Activated gamma-delta T cell treated with Interleukin-2 at 50 U/mL for 16 hours (primary cell): ENCODE measurements around the gene TUT1.
"Not testable (repeated sequence)": the region's sequence is repeated elsewhere in the genome, so short reads cannot be mapped to it uniquely, and the experiment has no call there.

ENCODE experiments used
- DNase-seq: peaks from one replicate; pipeline ENCODE4 v3.0.0-alpha.2; 2020

Gene TUT1, protein sequence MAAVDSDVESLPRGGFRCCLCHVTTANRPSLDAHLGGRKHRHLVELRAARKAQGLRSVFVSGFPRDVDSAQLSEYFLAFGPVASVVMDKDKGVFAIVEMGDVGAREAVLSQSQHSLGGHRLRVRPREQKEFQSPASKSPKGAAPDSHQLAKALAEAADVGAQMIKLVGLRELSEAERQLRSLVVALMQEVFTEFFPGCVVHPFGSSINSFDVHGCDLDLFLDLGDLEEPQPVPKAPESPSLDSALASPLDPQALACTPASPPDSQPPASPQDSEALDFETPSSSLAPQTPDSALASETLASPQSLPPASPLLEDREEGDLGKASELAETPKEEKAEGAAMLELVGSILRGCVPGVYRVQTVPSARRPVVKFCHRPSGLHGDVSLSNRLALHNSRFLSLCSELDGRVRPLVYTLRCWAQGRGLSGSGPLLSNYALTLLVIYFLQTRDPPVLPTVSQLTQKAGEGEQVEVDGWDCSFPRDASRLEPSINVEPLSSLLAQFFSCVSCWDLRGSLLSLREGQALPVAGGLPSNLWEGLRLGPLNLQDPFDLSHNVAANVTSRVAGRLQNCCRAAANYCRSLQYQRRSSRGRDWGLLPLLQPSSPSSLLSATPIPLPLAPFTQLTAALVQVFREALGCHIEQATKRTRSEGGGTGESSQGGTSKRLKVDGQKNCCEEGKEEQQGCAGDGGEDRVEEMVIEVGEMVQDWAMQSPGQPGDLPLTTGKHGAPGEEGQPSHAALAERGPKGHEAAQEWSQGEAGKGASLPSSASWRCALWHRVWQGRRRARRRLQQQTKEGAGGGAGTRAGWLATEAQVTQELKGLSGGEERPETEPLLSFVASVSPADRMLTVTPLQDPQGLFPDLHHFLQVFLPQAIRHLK

DNA sequence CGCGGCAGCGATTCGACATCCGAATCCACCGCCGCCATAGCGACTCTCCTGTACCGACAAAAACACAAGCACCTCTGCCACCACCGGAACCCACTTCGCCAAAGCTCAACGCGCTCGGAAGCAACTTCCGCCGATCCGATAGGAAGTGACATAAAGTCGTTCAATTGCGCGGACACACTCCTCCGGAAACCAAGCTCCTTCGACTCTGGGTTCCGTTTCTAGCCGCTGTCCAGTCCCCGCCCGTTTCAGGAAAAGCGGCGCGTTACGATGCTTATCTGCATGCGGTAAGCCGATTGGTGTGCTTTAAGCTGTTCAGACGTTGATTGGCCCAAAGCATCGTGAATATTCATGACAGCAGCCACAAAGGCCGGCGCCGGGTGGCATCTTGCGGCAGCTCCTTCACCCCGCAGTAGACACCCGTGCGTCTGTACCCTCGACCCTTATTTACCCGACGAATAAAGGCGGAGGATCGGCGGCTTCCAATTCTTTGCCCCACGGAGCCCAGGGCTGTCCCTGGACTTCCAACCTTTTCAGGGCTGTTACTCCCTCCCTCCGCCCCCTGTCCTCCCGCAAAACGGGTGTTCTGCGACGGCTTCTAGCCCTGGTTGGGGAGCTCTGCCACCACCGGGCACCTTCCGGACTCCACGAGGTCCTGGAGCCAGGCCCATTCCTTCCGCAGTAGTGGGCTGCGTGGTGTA, at the start of gene TUT1:
Gene TUT1 (minus strand): TSS at position 76 of the 698 bp plus-strand sequence. CDS start 38 bp downstream, at position 38.
- DNase-seq: peak; percentile 94

DNA sequence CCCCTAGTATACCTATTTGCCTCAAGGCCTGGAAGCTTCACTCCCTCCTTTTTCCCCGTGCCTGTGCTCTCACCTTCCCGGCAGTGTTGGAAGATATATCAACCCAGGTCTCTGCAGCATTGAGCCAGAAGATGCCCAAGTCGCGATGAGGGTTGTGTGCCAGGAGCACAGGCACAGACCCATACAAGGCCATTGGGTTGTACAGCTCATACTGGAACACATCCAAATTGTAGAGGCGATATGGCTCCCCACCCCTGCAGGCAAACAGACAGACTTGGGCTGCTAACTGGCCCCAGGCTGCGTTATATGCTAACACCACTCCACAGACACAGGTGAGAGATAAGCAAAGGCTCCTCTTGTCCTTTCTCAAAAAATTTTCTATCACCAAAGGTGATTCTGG, 41.2 kb upstream of the TUT1 start:
- DNase-seq: no peak

DNA sequence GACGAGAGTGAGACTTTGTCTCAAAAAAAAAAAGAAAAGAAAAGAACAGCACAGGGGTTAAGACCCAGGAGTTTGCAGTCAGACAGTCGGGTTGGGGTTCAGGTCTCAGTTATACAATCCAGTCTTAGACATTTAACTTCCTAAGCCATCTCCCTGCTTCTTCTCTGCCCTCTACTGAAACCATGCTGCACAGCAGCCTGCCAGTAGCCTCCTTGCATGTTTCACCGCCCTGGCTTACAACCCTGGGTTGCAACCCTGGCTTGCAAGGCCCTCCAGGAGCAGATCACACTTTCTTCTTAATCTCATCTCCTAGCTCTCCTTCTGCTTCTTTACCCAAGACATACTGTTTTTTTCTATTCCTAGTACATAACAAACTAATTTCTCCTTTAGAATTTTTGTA, 36.4 kb upstream of the TUT1 start:
- DNase-seq: no peak

DNA sequence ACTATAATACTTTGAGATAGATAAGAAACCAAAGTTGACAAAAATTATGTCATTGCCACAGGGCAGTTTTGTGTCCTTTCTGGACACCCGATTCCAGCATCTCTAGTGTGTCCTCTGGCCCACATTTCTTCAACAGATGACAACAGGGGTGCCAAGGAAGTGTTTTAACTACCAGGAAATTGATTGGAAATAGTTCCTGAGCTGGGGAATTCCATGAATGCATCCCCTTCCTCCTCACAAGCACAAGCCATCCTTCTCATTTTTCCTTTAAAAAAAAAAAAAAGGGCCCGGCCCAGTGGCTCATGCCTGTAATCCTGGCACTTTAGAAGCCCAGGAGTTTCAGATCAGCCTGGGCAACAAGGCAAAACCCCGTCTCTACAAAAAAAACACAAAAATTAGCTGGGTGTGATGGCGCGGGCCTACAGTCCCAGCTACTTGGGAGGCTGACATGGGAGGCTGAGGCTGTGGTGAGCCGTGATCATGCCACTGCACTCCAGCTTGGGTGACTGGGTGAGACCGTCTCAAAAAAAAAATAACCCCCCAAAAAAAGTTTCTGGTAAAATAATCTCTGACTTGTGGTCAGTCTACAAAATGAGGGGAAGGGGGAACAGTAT, 31.3 kb upstream of the TUT1 start:
- DNase-seq: no peak

DNA sequence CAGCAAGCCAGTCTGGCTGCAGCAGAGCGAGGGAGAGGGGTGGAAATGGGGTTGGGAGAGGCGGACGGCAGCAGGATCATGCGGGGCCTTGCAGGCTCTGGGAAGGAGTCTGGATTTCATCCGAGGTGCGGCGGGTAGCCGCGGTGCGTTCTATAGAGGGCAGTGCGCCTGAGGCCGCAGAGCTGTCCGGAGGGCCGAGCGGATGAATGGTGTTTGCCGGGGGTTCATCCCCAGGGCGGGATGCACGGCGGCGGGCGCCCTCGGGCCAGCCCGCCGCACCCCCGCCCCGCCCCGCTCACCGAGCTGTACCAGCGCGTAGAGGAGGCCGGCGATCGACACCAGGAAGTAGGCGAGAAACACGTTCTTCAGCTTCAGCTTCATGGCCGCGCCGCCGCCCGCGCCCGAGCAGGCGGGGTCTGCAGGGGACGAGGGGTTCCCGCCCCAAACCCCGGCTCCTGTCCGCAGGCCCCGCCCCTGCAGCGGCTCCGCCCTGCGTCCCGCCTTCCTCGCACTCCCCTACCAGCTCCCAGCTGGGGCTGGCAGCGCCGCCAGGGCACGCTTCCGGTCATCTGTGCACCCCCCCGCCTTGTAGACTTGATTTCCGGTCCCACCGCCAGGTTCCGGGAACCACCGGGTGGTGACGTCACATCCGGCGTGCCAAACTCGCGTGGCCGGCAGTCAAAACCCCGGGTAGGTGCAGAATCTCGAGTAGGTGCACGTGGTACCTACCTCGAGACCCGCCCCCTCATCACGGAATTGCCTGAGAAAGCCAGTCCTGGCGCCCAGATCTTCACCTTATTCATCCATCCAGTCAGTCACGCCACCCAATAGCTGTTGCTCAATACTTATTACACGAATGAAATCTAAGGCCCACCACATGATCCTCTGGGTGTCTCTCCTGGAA, 30.5 kb upstream of the TUT1 start, which contains the start of gene B3GAT3:
Gene B3GAT3 (minus strand): TSS at position 420 of the 904 bp plus-strand sequence. CDS start 39 bp downstream, at position 381.
- peak; percentile 95 for DNase-seq

DNA sequence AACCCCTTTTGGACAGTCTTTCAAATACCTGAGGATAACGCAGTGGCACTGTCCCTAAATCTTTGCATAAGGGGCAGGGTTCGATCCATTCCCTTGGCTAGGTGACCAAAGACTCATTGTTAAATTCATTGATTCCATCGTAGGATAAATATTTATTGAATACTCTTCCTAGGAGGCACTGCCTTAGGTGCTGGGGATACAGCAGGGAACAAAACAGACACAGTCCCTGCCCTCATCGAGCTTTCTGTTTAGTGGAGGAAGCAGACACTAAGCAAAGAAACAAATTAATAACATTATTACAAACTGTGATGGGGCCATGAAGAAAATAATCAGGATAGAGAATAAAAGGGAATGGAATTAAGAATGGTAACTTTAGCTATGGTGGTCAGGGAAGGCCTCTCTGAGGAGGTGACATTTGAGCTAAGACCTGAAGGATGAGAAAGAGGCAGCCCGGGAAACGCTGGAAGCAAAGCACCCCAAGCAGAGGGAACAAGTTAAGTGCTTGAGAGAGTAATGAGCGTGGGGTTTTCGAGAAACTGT, 29.8 kb upstream of the TUT1 start:
- DNase-seq: no peak

DNA sequence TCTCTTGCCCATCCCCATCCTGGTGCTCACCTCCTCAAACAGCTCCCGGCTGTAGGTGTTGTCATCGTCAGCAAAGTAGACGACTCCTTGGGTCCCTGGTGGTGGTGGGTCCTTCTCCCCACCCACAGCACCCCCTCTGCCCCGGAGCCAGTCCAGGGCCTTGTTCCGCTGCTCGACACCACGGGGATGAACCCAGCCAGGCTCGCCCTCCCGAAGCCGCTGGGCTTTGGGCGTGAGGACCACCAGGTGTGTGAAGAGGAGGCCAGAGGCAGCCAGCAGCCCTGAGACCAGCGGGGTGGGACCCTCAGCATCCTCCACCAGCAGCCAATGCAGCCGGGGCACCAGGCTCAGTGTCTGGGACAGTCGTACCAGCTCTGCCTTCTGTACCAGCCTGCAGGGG, 25.6 kb upstream of the TUT1 start:
- not testable (repeated sequence) for DNase-seq

DNA sequence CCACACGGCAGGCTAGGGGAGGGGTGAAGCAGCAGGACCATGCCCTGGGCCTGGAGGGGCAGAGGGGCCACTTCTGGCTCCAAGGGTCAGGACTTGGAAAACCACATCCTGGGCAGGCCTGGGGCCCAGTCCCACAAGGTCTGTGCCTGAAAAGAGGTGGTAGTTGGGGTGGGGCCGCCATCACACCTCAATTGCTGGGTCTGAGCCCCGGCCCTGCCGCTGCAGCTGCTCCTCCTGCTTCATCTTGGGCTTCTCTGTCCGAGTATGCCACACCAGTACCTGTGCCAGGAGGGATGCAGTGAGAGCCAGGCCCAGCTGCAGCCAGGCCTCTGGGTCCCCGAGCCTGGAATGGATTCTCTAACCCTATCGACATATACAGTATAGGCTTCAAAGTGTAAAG, 24.2 kb upstream of the TUT1 start:
- DNase-seq: no peak

DNA sequence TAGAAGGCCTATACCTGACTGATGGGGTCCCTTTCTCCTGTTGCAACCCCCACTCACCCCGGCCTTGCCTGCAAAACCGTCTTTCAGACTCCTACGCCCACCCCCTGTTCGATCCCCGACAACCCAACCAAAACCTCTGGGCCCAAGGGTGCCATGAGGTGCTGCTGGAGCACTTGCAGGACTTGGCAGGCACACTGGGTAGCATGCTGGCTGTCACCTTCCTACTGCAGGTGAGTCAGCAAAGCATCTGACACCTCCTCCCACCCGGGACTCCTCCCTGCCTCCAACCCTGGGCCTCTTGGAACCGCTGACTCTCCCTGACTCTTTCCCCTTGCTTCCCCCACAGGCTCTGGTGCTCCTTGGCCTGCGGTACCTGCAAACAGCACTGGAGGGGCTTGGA, 23.0 kb upstream of the TUT1 start:
- no peak for DNase-seq

DNA sequence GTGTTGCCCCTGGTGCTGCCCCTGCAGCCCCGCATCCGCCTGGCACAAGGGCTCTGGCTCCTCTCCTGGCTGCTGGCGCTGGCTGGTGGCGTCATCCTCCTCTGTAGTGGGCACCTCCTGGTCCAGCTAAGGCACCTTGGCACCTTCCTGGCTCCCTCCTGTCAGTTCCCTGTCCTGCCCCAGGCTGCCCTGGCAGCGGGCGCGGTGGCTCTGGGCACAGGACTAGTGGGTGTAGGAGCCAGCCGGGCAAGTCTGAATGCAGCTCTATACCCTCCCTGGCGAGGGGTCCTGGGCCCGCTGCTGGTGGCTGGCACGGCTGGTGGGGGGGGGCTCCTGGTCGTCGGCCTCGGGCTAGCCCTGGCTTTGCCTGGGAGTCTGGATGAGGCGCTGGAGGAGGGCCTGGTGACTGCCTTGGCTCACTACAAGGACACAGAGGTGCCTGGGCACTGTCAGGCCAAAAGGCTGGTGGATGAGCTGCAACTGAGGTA, 22.0 kb upstream of the TUT1 start:
- DNase-seq: no peak

DNA sequence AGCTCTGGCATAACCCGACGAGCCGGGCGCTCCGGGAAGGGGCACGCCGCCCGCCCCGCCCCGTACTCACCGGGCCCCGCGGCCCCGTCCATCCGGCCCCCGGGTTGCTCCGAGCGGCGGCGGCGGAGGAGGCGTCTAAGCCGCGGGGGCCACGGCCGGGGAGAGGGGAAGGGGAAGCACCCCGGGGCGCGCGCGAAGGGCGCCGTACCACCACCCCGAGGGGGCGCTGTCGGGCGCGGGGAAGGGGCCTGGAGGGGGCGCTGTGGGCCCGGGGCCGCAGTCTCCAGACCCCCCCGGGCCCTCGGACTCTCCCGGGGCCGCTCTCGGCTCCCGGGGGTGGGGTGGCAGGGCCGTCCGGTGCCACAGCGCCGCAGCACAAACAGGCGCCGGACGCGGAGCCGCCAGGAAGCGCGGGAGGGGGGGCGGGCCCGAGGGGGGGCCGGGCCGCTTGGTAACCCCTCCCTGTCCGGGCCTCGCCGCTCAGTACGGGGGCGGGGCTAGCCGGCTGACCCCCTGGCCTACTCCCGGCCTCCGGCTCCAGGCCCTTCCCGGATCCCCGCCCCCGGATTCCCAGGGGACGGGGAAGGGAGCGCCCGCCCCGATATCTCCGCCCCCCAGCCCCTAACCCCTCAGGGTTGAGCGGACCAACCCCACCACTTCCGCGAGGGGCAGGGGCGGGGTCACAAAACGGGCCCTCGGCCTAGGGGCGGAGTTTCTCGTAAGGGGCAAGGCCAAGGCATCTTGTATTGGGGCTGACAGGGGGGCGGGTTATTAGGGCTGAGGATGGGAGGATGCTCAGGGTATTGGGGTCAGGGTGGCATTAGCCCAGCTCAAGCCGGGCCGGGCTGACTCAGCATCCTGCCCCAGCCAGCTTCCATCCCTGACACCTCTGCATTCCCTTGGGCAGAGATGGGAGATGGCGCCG, 21.3 kb upstream of the TUT1 start, which contains the start of the genes EML3 and ROM1:
Gene EML3 (minus strand): TSS at position 410 of the 925 bp plus-strand sequence. CDS start 318 bp downstream, at position 92.
Gene ROM1 (plus strand): TSS at position 892 of the 925 bp plus-strand sequence. CDS start 25 bp downstream, at position 917.
- peak; percentile 91 for DNase-seq

DNA sequence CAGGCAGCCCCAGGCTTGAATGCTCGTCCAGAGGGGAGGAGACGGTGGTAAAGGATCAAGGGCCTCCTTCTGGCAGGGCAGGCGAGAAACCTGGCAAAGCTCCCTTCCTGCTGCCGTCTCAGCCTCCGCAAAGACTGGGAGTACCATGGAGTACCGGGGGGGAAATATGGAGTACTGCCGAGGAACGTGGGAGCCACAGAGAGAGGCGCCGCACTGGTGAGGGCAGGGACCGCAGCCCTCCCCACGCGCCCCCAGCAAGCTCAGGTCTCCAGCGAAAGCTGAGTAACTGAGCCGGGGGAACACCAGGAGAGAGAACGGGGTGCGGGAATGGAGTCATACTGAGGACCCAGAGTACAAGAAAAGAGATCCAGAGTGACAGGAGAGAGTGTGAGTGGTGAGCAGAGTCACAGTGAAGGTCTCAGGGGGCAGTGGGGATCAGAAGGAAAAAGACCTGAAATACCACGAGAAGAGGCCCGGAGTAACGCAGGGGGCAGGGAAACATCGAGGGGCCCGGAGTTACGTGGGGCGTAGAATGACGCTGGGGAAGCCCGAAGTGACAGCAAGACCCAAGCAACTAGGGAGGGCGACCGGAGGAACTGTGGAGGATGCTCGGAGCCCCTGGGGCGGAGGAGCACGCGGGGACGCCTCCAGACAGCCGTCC, 20.5 kb upstream of the TUT1 start:
- DNase-seq: no peak

DNA sequence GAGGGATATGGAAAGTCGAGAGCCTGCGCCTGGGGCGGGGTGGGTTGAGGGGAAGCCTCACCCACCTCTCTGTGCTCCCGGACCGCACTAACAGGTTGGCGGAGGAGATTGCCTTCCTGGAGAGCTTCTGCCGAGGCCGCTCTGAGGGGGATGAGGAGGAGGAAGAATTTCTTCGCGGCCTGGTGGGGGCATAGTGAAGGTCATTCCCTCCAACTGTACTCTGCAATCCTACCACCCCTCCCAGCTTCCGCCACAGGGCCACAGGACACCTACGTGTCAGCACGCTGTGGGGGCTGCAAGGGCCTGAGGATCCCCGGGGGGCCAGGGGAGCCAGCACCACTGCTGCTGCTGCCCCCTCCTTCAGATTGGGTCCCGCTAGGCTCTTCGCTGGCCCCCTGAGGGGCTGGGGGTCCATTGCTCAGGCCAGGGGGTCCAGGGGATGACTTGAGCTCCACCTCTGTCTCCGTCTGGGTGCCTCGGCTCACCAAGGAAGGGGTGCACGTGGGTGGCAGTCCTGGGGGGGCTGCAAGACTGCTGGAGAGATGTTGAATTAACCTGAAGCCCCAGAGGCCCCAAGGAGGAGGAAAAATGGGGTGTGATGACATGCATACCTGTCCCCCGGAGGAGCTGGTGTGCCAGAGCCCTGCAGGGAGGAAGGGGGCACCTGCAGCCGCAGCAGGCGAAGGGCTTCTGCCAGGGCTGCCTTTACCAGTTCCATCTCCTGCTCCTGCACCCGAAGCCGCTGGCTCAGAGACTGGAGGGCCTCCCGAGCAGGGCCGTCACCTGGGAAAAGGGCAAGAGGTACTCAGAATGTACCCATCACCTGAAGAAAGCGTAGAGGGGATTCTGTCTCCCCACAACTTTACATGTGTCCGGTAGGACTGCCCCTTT, 19.7 kb upstream of the TUT1 start:
- DNase-seq: no peak

DNA sequence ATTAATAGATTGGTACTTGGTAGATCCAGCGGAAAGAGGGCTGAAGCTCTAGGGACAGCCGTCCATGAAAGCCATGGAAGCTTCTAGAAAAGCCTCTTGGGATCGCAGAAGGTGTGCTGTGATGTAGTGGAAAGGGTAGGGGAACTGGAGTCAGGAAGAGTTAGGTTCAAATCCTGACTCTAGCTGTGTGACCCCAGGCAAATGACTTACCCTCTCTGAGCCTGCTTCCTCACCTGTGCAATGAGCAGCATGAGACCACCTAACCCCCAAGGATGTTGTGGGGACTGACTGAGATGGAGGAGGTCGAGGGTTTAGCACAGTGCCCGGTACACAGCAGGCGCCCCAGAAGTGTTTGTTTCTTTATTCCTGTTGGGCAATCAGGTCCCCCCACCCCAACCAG, 19.1 kb upstream of the TUT1 start:
- no peak for DNase-seq

DNA sequence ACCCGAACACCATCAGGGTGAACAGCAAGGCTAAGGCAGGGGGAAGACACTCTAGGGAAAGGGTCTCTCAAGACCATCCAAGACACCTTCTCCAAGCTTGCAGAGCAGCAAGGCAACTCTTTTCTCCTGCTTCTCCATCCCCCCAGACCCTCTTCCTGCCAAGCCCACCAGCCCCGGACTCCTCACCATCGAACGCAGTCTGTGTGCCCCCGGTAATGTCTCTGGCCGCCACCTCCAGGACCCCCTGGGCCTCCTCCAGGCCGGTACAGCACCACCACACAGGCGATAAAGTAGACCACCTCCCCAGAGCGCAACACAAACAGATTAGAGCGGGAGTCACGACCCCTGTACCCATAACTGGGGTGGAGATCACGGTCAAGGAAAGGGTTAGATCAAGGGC, 17.5 kb upstream of the TUT1 start:
- DNase-seq: no peak

DNA sequence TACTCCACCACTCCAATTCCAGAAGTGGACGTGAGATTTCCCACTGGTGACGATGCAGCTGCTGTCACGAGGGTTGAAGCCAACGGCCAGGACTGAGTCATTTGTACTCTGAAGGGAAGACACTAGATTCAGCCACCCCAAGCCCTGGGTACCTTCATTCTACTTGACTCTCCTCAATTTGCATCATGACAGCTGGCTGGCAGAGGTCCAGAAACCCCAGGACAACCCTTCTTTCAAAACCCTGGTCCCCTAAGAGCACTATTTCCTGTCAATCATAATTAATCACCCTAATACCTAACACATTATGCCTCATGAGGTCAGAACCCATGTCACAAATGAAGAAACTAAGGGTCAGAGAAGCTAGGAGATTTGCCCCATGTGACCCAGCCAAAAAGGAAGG, 16.4 kb upstream of the TUT1 start:
- DNase-seq: no peak

DNA sequence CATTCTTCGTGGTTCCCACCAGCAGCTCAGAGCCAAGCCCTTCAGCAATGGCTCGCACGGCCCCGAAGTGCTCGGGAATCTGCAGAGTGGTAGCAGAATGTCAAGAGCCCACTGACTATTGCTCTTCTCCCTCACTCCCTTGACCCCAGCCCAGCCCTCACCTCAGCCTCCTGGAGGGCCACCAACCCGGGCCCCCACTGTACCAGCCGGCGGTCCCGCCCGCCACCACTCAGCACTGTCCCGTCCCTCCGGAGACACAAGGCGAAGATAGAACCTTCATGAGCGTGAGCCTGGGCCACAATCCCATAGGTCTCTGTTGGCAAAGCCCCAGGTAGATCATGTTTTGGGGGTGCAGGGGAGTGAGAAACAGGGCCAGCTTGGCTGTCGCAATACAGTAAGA, 14.6 kb upstream of the TUT1 start:
- no peak for DNase-seq

DNA sequence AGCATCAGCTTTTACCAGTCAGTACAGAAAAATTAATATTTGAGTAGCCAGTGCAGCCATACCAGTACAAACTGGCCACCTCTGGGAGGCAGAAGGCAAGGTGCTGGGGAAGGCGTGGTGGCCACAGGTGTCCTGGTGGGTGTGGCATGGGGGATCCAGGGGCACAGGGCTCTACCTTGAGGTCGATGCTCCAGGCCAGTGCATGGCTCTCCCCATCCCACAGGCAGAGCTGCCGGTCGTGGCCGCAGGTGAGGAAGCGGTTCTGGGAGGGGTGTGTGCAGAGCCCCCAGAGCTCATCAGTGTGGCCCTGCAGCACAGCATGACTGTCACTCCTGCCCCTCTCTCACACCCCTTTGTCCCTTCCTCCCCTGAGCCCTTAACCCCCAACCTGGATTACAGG, 14.1 kb upstream of the TUT1 start:
- DNase-seq: no peak
